NCI-H2107 treated with DMSO at 0.1 percent for 48 hours (cell line): ENCODE data around the gene ADAR.

ENCODE experiments used
- DNase-seq: peaks from one replicate; lab custom pipeline; 2025; ENCODE audit not compliant: unreplicated experiment; lab: John Stamatoyannopoulos, UW

Gene ADAR

GRCh38 chr1:154559466-154560044, 48.4 kb downstream of the ADAR start:
- peak; percentile 95 for DNase-seq

- peak; percentile 99 for DNase-seq
These were observed 49.1 kb downstream of the ADAR start for GRCh38 chr1:154558720-154559465.

GRCh38 chr1:154557939-154558719, 49.9 kb downstream of the ADAR start, which contains the start of gene UBE2Q1:
TSS of gene UBE2Q1 (minus strand) at chr1:154558662. CDS start at chr1:154558553, 109 bp downstream.
- no peak for DNase-seq

GRCh38 chr1:154557248-154557938, 50.6 kb downstream of the ADAR start:
- DNase-seq, result no peak

- DNase-seq, result no peak
These were observed 51.6 kb downstream of the ADAR start for GRCh38 chr1:154556422-154556821.

- DNase-seq, result no peak
These were observed 54.6 kb downstream of the ADAR start for GRCh38 chr1:154553056-154554030.

GRCh38 chr1:154552036-154552435, 56.0 kb downstream of the ADAR start:
- DNase-seq, result no peak

- DNase-seq, result no peak
These were observed 56.5 kb downstream of the ADAR start for GRCh38 chr1:154551474-154551873.

- DNase-seq, result no peak
These were observed 57.3 kb downstream of the ADAR start for GRCh38 chr1:154550657-154551056.

- no peak for DNase-seq
These were observed 57.9 kb downstream of the ADAR start for GRCh38 chr1:154550070-154550469.

GRCh38 chr1:154549202-154549770, 58.7 kb downstream of the ADAR start:
- DNase-seq, result no peak

- no peak for DNase-seq
These were observed 60.0 kb downstream of the ADAR start for GRCh38 chr1:154548028-154548427.

GRCh38 chr1:154547105-154547732, 60.8 kb downstream of the ADAR start:
- DNase-seq, result no peak

GRCh38 chr1:154546264-154547063, 61.5 kb downstream of the ADAR start:
- DNase-seq, result peak; percentile 53

- DNase-seq, result no peak
These were observed 66.8 kb downstream of the ADAR start for GRCh38 chr1:154541231-154541630.

- DNase-seq, result no peak
These were observed 68.2 kb downstream of the ADAR start for GRCh38 chr1:154539486-154540483.

GRCh38 chr1:154536570-154536969, 71.4 kb downstream of the ADAR start:
- no peak for DNase-seq
